ENCODE measurements around the gene KCNN4.
"Not testable (repeated sequence)": the region's sequence is repeated elsewhere in the genome, so short reads cannot be mapped to it uniquely, and the experiment has no call there.

The KCNN4 gene

GRCh38 chr19:43809762-43810696 is 29.3 kb upstream of the KCNN4 start:
- Mint-ChIP-seq H3K27me3 (peaks cover 11% of the 10 kb centered on the region), H3K9me3 (no peaks in the 10 kb centered on the region), H3K4me1 (no peaks in the 10 kb centered on the region), H3K36me3 (no peaks in the 10 kb centered on the region), H3K27ac (no peak overlapping the region), H3K4me3 (no peak overlapping the region)
- peak in 1 of 2 donors; percentile 44 for DNase-seq (ENCODE audit: low spot score in 2 of 2)
- peak; percentile 77 for ATAC-seq (ENCODE audit: low read depth)

GRCh38 chr19:43807651-43808050 is 26.9 kb upstream of the KCNN4 start:
- ATAC-seq (ENCODE audit: low read depth) (no peak), DNase-seq (ENCODE audit: low spot score in 2 of 2) (no peak)
- no peaks in the 10 kb centered on the region for H3K9me3 Mint-ChIP-seq
- H3K4me3 Mint-ChIP-seq = no peak overlapping the region
- no peaks in the 10 kb centered on the region for H3K36me3 Mint-ChIP-seq
- no peak overlapping the region for H3K27ac Mint-ChIP-seq
- H3K4me1 Mint-ChIP-seq = no peaks in the 10 kb centered on the region
- peaks cover 11% of the 10 kb centered on the region for H3K27me3 Mint-ChIP-seq

DNA sequence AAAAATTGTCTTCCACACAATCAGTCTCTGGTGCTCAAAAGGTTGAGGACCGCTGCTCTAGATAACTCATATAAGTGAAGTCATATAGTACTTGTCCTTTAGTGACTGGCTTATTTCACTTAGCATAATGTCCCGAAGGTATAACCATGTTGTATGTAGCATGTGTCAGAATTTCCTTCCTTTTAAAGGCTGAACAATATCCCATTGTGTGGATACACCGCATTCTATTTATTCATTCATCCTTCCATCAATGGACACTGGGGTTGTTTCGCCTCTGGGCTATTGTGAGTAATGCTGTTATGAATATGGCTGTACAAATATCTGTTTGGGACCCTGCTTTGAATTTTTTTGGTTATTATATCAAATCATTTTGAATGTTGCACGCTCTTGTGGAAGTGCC is 26.1 kb upstream of the KCNN4 start:
- DNase-seq (ENCODE audit: low spot score in 2 of 2) (no peak), ATAC-seq (ENCODE audit: low read depth) (no peak)
- H3K36me3 Mint-ChIP-seq = no peaks in the 10 kb centered on the region
- no peak overlapping the region for H3K27ac Mint-ChIP-seq
- no peaks in the 10 kb centered on the region for H3K4me1 Mint-ChIP-seq
- no peak overlapping the region for H3K4me3 Mint-ChIP-seq
- no peaks in the 10 kb centered on the region for H3K9me3 Mint-ChIP-seq
- H3K27me3 Mint-ChIP-seq = peaks cover 11% of the 10 kb centered on the region

DNA sequence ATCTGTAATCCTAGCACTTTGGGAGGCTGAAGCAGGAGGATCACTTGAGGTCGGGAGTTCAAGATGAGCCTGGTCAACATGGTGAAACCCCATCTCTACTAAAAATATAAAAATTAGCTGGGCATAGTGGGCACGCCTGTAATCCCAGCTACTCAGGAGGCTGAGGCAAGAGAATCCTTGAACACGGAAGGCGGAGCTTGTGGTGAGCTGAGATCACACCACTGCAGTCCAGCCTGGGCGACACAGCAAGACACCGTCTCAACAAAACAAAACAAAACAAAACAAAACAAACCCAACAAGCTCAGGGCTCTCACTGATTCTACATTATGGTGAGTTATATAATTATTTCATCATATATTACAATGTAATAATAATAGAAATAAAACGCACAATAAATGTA is 25.6 kb upstream of the KCNN4 start:
- DNase-seq (ENCODE audit: low spot score in 2 of 2); H3K4me1 Mint-ChIP-seq; ATAC-seq (ENCODE audit: low read depth); H3K9me3 Mint-ChIP-seq; H3K27ac Mint-ChIP-seq; H3K36me3 Mint-ChIP-seq; H3K4me3 Mint-ChIP-seq: not testable (repeated sequence)
- peaks cover 13% of the 10 kb centered on the region for H3K27me3 Mint-ChIP-seq

GRCh38 chr19:43804432-43804831 is 23.7 kb upstream of the KCNN4 start:
- Mint-ChIP-seq H3K36me3 (no peaks in the 10 kb centered on the region), H3K4me3 (no peak overlapping the region), H3K9me3 (no peaks in the 10 kb centered on the region), H3K27ac (no peak overlapping the region), H3K4me1 (peaks cover 2% of the 10 kb centered on the region), H3K27me3 (peaks cover 18% of the 10 kb centered on the region)
- DNase-seq (ENCODE audit: low spot score in 2 of 2) = no peak
- ATAC-seq (ENCODE audit: low read depth) = no peak

DNA sequence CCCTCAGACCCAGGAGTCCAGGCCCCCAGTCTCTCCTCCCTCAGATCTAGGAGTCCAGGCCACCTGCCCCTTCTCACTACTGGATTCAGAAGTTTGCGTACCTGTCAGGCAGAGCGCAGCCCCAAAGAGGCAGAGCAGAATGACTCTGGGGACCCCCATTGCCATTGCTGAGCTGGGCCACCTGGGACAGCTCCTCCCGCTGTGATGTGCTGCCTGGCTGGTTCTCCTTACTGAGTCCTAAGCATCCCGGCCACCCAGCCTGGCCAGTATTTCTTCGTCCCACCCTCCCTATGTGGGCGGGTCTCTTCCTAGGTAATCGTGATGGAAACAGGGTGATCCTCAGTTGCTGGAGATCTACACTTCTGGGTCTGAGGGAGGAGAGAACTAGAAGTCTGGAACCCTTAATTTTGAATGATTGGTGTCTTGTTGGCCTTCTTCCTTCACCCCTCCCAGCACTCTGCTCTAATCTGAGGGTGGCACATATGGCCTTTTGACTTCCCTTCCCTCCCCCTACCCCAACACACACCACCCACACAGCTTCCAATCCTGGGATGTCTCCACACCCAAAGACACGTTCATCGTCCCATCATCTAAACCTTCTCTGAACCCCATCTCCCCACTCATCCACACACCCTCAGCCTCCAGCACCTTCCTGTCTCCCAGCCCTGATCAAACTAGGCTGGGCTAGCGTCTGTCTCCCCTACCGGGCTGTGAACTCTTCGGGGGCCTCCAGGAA is 21.6 kb upstream of the KCNN4 start, which contains the start of gene LYPD5:
TSS of gene LYPD5 (minus strand) at position 232 of the 736 bp plus-strand sequence. CDS start at position 165, 67 bp downstream.
- ATAC-seq (ENCODE audit: low read depth) (no peak), DNase-seq (ENCODE audit: low spot score in 2 of 2) (no peak)
- Mint-ChIP-seq H3K27ac (no peak within 1 kb of the TSS), H3K9me3 (no peaks in the 10 kb centered on the region), H3K4me3 (no peak within 1 kb of the TSS), H3K27me3 (peaks cover 28% of the 10 kb centered on the region), H3K36me3 (no peaks in the 10 kb centered on the region), H3K4me1 (peaks cover 13% of the 10 kb centered on the region)

DNA sequence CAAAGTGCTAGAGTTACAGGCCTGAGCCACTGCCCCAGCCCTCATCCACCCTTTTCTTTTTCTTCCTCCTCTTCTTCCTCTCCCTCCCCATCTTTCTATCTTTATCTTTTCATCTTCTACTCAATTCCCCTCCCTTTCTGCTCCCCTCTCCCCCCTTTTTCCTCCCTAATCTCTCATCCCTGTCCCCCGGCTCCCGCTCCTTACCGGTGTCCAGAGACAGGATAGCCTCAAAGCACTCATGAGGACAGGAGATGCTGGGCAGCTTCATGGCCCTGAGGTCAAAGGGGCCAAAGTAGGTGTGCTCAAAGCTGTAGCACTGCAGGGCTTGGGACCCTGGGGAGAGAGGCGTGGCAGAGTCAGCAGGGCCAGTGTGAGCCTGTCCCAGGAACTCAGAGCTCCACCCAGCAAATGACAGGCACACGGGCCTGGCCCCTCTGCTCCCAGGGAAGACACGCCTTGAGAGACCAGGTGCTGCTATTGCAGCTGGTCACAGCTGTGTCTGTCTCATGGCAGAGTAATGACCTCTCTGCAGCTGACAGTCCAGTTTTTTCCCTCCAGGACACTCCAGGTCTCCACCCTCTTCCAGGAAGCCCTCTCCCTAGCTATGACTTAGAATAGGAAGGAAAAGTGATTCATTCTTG is 18.8 kb upstream of the KCNN4 start:
- H3K27me3 Mint-ChIP-seq = peaks cover 36% of the 10 kb centered on the region
- no peak for DNase-seq (ENCODE audit: low spot score in 2 of 2)
- peak overlapping the region; percentile 79 for H3K4me3 Mint-ChIP-seq
- H3K27ac Mint-ChIP-seq = no peak overlapping the region
- H3K9me3 Mint-ChIP-seq = peaks cover 3% of the 10 kb centered on the region
- H3K36me3 Mint-ChIP-seq = no peaks in the 10 kb centered on the region
- ATAC-seq (ENCODE audit: low read depth) = no peak
- H3K4me1 Mint-ChIP-seq = peaks cover 13% of the 10 kb centered on the region

- H3K36me3 Mint-ChIP-seq = no peaks in the 10 kb centered on the region
- peaks cover 36% of the 10 kb centered on the region for H3K27me3 Mint-ChIP-seq
Observed at GRCh38 chr19:43798546-43799409, 18.0 kb upstream of the KCNN4 start.

DNA sequence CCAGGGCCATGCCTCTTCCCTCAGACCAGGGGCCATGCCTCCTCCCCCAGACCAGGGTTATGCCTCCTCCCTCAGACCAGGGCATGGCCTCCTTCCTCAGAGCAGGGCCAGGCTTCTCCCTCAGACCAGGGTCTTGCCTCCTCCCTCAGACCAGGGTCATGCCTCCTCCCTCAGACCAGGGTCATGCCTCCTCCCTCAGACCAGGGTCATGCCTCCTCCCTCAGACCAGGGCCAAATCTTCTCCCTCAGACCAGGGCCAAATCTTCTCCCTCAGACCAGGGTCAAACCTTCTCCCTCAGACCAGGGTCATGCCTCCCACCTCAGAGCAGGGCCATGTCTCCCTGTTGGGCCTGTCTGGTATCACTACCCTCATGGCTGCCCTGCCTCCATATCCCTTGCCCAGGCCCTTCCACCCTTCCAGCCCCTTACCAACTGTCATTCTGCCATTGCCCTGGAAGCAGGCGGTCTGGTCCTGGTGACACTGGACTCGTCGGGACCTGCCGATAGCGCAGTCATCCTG is 17.3 kb upstream of the KCNN4 start:
- no peak overlapping the region for H3K27ac Mint-ChIP-seq
- peaks cover 3% of the 10 kb centered on the region for H3K9me3 Mint-ChIP-seq
- ATAC-seq (ENCODE audit: low read depth) = no peak
- peaks cover 13% of the 10 kb centered on the region for H3K4me1 Mint-ChIP-seq
- H3K27me3 Mint-ChIP-seq = peaks cover 36% of the 10 kb centered on the region
- H3K4me3 Mint-ChIP-seq = peak overlapping the region; percentile 79
- DNase-seq (ENCODE audit: low spot score in 2 of 2) = no peak
- H3K36me3 Mint-ChIP-seq = no peaks in the 10 kb centered on the region

More at GRCh38 chr19:43798546-43799409, 18.0 kb upstream of the KCNN4 start:
- Mint-ChIP-seq H3K9me3 (peaks cover 3% of the 10 kb centered on the region), H3K27ac (no peak overlapping the region), H3K4me1 (peaks cover 13% of the 10 kb centered on the region), H3K4me3 (peak overlapping the region; percentile 79)
- ATAC-seq (ENCODE audit: low read depth) = peak; percentile 53
- no peak for DNase-seq (ENCODE audit: low spot score in 2 of 2)

- Mint-ChIP-seq H3K27me3 (peaks cover 36% of the 10 kb centered on the region), H3K9me3 (peaks cover 3% of the 10 kb centered on the region), H3K27ac (no peak overlapping the region), H3K4me1 (peaks cover 13% of the 10 kb centered on the region), H3K4me3 (peak overlapping the region; percentile 59), H3K36me3 (no peaks in the 10 kb centered on the region)
- ATAC-seq (ENCODE audit: low read depth) (no peak), DNase-seq (ENCODE audit: low spot score in 2 of 2) (no peak)
Observed at GRCh38 chr19:43797556-43797955, 16.8 kb upstream of the KCNN4 start.

DNA sequence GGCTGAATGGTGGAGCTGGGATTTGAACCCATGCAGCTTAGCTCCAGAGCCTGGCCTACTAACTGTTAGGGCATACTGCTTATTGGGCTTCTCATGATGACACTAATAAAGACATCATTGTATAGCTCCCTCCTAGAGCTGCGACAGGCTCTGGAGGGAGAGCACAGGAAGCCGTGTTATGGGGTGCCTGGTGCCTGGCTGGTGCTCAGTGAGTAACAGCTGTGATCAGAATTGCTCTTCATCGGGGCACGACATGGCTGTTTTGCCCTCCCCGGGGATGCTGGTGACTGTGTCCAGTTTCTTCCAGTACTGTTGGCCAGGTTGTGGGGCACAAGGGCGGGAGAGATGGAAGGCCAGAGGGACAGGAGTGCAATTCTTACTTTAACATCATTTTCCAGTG is 16.3 kb upstream of the KCNN4 start:
- ATAC-seq (ENCODE audit: low read depth) = no peak
- H3K27me3 Mint-ChIP-seq = peaks cover 36% of the 10 kb centered on the region
- DNase-seq (ENCODE audit: low spot score in 2 of 2) = no peak

DNA sequence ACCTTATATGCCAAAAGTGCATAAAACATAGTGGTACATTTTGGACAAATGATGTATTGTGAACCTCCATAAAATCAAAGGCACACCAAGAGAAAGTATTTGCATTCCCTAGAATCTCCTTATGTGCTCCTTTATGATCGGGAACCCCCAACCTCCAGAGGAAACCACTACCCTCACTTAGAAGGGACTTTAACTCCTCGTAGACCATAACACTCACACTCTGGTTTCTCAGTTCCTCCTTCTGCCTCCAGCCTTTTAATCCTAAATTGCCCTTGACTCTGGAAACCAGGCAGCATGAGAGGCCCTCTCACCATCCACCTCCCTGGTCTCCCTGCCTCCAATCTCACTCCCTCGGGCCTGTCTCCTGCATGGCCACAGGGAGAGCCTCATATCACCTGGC is 9.8 kb upstream of the KCNN4 start:
- Mint-ChIP-seq H3K27ac (no peak overlapping the region), H3K9me3 (no peaks in the 10 kb centered on the region), H3K36me3 (no peaks in the 10 kb centered on the region), H3K27me3 (peaks cover 8% of the 10 kb centered on the region), H3K4me3 (no peak overlapping the region), H3K4me1 (no peaks in the 10 kb centered on the region)
- ATAC-seq (ENCODE audit: low read depth) (no peak), DNase-seq (ENCODE audit: low spot score in 2 of 2) (no peak)

More for the DNA sequence above, 16.3 kb upstream of the KCNN4 start:
- no peaks in the 10 kb centered on the region for H3K36me3 Mint-ChIP-seq
- H3K27ac Mint-ChIP-seq = no peak overlapping the region
- peak overlapping the region; percentile 59 for H3K4me3 Mint-ChIP-seq
- H3K9me3 Mint-ChIP-seq = peaks cover 3% of the 10 kb centered on the region
- peaks cover 13% of the 10 kb centered on the region for H3K4me1 Mint-ChIP-seq

GRCh38 chr19:43789029-43789428 is 8.3 kb upstream of the KCNN4 start:
- Mint-ChIP-seq H3K9me3 (no peaks in the 10 kb centered on the region), H3K4me1 (peaks cover 8% of the 10 kb centered on the region), H3K4me3 (no peak overlapping the region), H3K36me3 (no peaks in the 10 kb centered on the region), H3K27ac (no peak overlapping the region), H3K27me3 (peaks cover 6% of the 10 kb centered on the region)
- ATAC-seq (ENCODE audit: low read depth) (no peak), DNase-seq (ENCODE audit: low spot score in 2 of 2) (no peak)

Measured in memory B cell (primary cell).